ENCODE measurements around the gene CCDC73.

- TF ChIP-seq CTCF (optimal IDR thresholded peaks at IDR 0.05 in 1 of 3, IDR thresholded peaks at IDR 0.05 in 1 of 3, conservative IDR thresholded peaks at IDR 0.05 in 1 of 3; ENCODE audit: extremely low read depth in 1 of 3, insufficient read depth in 2 of 3, low read length in 3 of 3) (no peak), EZH2 (IDR thresholded peaks at IDR 0.05; ENCODE audit: low read length) (no peak)
These were observed 239.4 kb downstream of the CCDC73 start for GRCh38 chr11:32555091-32555490.
